Ascending aorta (tissue), 2 donors: ENCODE data around the gene SNRNP48. TPM values are rescaled to one million over a fixed set of nuclear protein-coding genes. Genes with fewer than 3 reads are reported as not detected.

Experiments
- DNase-seq, 2 donors: peaks; one replicate each; pipeline ENCODE4 v3.0.0-alpha.2; 2019; ENCODE audit warnings: low spot score in 2 of 2
- H3K27ac ChIP-seq, 2 donors: fragments of 200-600 bp; sonication (generic); one replicate each; pipeline ENCODE4 v1.5.1; 2016 to 2017; ENCODE audit warnings: mild to moderate bottlenecking in 1 of 2
- H3K27me3 ChIP-seq: fragments of 200-600 bp; sonication (generic); one replicate; pipeline ENCODE4 v1.5.1; 2017
- H3K36me3 ChIP-seq, 2 donors: fragments of 200-600 bp; sonication (generic); one replicate each; pipeline ENCODE4 v1.5.1; 2016
- H3K4me1 ChIP-seq, 2 donors: fragments of 200-600 bp; sonication (generic); one replicate each; pipeline ENCODE4 v1.5.1; 2016 to 2017; ENCODE audit warnings: mild to moderate bottlenecking in 1 of 2
- H3K4me3 ChIP-seq, 2 donors: fragments of 200-600 bp; sonication (generic); one replicate each; pipeline ENCODE4 v1.5.1; 2016 to 2017; ENCODE audit warnings: mild to moderate bottlenecking in 1 of 2
- H3K9me3 ChIP-seq, 2 donors: fragments of 200-600 bp; sonication (generic); one replicate each; pipeline ENCODE4 v1.5.1; 2016
- intact Hi-C: fragments of 100-400 bp; cut with DNase I; formaldehyde crosslinking; loops from one replicate; pipeline ENCODE4 v1.15.1; 2023
- total RNA-seq: library from RNA; depleted of rRNA; stranded (reverse); fragments of >200 nt; gene quantifications from one replicate; pipeline ENCODE4 v1.1.0, GENCODE V29; 2016
- TF ChIP-seq, protein P1 (sequence below), 3 experiments: fragments of 200-600 bp in 2 of 3; fragments of 450-650 bp in 1 of 3; sonication (generic) in 2 of 3; IDR thresholded peaks; one replicate each; pipeline ENCODE4 v1.5.1; 2016 to 2019; ENCODE audit warnings: antibody characterized with exemption in 3 of 3, mild to moderate bottlenecking in 1 of 3, moderate library complexity in 1 of 3

Gene SNRNP48
- total RNA-seq, 1 donor from 2014 or later = 1.3 TPM

DNA sequence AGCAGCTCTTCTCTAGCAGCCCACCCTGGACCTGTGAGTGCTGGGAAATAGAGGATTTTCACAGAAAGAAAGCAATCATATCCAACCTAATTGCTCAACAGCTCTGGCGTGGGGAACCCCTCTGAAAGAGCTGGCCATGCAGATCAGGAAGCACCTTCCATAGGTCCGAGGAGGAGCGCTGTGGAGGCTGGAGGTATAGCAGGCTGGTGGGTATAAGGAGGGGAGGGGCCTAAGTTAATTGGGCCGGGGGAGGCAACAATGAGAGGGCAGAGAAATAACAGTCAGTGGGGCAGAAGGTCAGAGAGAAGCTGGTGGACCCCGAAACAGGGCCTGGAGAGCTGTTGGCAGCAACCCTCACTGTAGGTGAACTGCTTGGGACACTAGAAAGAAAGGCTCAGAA lies 40.8 kb downstream of the SNRNP48 start:
- Histone ChIP-seq H3K9me3 (no peaks in the 10 kb centered on the region), H3K36me3 (no peaks in the 10 kb centered on the region), H3K27me3 (no peaks in the 10 kb centered on the region), H3K4me1 (no peaks in the 10 kb centered on the region), H3K4me3 (no peak overlapping the region), H3K27ac (no peak overlapping the region)
- DNase-seq = no peak
- intact Hi-C loops = no loop called here
- TF ChIP-seq, protein P1, sequence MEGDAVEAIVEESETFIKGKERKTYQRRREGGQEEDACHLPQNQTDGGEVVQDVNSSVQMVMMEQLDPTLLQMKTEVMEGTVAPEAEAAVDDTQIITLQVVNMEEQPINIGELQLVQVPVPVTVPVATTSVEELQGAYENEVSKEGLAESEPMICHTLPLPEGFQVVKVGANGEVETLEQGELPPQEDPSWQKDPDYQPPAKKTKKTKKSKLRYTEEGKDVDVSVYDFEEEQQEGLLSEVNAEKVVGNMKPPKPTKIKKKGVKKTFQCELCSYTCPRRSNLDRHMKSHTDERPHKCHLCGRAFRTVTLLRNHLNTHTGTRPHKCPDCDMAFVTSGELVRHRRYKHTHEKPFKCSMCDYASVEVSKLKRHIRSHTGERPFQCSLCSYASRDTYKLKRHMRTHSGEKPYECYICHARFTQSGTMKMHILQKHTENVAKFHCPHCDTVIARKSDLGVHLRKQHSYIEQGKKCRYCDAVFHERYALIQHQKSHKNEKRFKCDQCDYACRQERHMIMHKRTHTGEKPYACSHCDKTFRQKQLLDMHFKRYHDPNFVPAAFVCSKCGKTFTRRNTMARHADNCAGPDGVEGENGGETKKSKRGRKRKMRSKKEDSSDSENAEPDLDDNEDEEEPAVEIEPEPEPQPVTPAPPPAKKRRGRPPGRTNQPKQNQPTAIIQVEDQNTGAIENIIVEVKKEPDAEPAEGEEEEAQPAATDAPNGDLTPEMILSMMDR (IDR thresholded peaks at IDR 0.05) = no peak

DNA sequence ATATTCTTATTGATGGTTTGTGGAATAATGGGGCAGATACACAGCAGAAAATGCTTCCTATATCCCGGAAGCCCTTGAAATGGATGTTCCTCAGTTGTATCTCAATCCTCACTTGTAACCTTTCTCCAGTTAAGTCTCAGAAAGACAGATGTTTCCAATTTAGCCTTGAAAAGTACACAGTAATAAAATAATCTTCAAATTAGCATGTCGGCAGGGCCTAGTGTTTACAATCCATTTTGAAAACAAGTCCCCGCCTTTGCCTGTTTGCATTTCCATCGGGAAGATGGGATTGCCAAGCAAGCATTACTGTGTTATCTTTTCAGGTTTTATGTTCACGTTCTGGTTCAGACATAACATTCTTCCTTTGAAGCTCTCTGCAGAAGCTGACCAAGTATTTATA lies 41.5 kb downstream of the SNRNP48 start:
- H3K36me3 ChIP-seq = no peaks in the 10 kb centered on the region
- TF ChIP-seq, protein P1 (IDR thresholded peaks at IDR 0.05) = no peak
- no peaks in the 10 kb centered on the region for H3K4me1 ChIP-seq
- no peak overlapping the region for H3K4me3 ChIP-seq
- intact Hi-C loops = no loop called here
- H3K9me3 ChIP-seq = no peaks in the 10 kb centered on the region
- DNase-seq = no peak
- no peak overlapping the region for H3K27ac ChIP-seq
- no peaks in the 10 kb centered on the region for H3K27me3 ChIP-seq

- intact Hi-C loops = no loop called here
- no peaks in the 10 kb centered on the region for H3K27me3 ChIP-seq
Measured at GRCh38 chr6:7632501-7633290, 42.7 kb downstream of the SNRNP48 start.

DNA sequence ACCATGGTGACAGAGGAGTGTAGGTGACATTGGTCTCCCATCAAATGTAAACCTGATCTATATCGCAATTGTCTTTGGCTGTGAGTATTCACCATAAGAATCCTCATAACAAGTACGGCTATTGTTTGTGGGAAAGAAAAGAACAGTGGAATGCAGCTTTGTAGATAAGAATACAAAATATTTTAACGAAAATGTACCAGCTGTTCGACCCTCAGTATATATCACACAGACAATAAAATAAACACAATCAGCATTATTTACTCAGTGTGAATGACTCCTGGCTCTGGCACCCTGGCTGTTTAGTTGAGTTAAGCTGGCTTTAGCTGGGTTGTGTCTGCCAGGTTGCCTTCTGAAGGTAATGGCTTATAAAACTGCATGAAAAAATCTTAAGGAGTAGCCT lies 43.4 kb downstream of the SNRNP48 start:
- Histone ChIP-seq H3K36me3 (no peaks in the 10 kb centered on the region), H3K27me3 (no peaks in the 10 kb centered on the region), H3K27ac (no peak overlapping the region), H3K4me1 (no peaks in the 10 kb centered on the region), H3K4me3 (no peak overlapping the region), H3K9me3 (no peaks in the 10 kb centered on the region)
- TF ChIP-seq, protein P1 (IDR thresholded peaks at IDR 0.05) = no peak
- intact Hi-C loops = no loop called here
- no peak for DNase-seq

More at GRCh38 chr6:7632501-7633290, 42.7 kb downstream of the SNRNP48 start:
- no peak overlapping the region for H3K27ac ChIP-seq
- no peak overlapping the region for H3K4me3 ChIP-seq
- no peak for DNase-seq
- TF ChIP-seq, protein P1 (IDR thresholded peaks at IDR 0.05) = no peak
- no peaks in the 10 kb centered on the region for H3K36me3 ChIP-seq
- no peaks in the 10 kb centered on the region for H3K4me1 ChIP-seq
- no peaks in the 10 kb centered on the region for H3K9me3 ChIP-seq

DNA sequence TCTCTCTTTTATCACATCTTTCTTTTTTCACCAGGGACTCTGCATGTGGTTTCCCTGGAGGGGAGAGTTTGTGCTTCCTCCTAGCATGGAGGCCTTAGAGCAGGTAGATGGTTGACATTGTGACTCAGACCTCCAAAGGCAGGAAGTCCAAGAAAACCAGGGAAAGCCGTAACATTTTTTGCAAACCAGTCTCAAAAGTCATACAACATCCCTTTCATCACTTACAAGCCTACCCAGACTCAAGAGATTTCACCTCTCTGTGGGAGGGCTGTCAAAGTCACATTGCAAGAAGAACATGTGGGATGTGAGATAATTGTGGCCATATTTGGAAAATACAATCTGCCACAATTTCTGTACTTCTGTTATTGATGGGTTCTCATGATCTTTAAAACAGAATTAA lies 46.2 kb downstream of the SNRNP48 start:
- H3K27me3 ChIP-seq = no peaks in the 10 kb centered on the region
- no peak for DNase-seq
- intact Hi-C loops = no loop called here
- no peak overlapping the region for H3K4me3 ChIP-seq
- no peaks in the 10 kb centered on the region for H3K4me1 ChIP-seq
- no peaks in the 10 kb centered on the region for H3K9me3 ChIP-seq
- TF ChIP-seq, protein P1 (IDR thresholded peaks at IDR 0.05) = no peak
- no peak overlapping the region for H3K27ac ChIP-seq
- no peaks in the 10 kb centered on the region for H3K36me3 ChIP-seq
